G401.6 (cell line): ENCODE data around the gene GTF2A2.
"Not testable (repeated sequence)": the region's sequence is repeated elsewhere in the genome, so short reads cannot be mapped to it uniquely, and the experiment has no call there.

Experiments used
- FAIRE-seq: peaks from 2 replicates; lab custom pipeline; 2012; peaks lifted over from hg19 to GRCh38; lab: Jason Lieb, UNC

Gene GTF2A2

GRCh38 chr15:59668556-59668955, 11.2 kb upstream of the GTF2A2 start:
- no peak for FAIRE-seq

- FAIRE-seq: no peak
Measured at GRCh38 chr15:59662260-59662659, 4.9 kb upstream of the GTF2A2 start.

GRCh38 chr15:59659366-59659765, 2.1 kb upstream of the GTF2A2 start:
- FAIRE-seq: no peak

GRCh38 chr15:59657635-59658125, 365 bp upstream of the GTF2A2 start:
- FAIRE-seq: no peak

GRCh38 chr15:59654046-59654445, 3.3 kb downstream of the GTF2A2 start:
- FAIRE-seq: no peak

- no peak for FAIRE-seq
Measured at GRCh38 chr15:59649603-59650002, 7.7 kb downstream of the GTF2A2 start.

- FAIRE-seq: no peak
Measured at GRCh38 chr15:59647085-59647484, 10.2 kb downstream of the GTF2A2 start.

- no peak for FAIRE-seq
Measured at GRCh38 chr15:59646277-59646676, 11.0 kb downstream of the GTF2A2 start.

GRCh38 chr15:59645812-59646211, 11.5 kb downstream of the GTF2A2 start:
- FAIRE-seq: not testable (repeated sequence)

GRCh38 chr15:59644756-59645155, 12.6 kb downstream of the GTF2A2 start:
- no peak for FAIRE-seq

- peak; percentile 30 for FAIRE-seq
Measured at GRCh38 chr15:59642351-59642750, 15.0 kb downstream of the GTF2A2 start.

GRCh38 chr15:59637507-59637906, 19.8 kb downstream of the GTF2A2 start:
- not testable (repeated sequence) for FAIRE-seq

GRCh38 chr15:59636184-59636583, 21.1 kb downstream of the GTF2A2 start:
- no peak for FAIRE-seq

GRCh38 chr15:59632714-59633113, 24.6 kb downstream of the GTF2A2 start:
- FAIRE-seq: no peak

- no peak for FAIRE-seq
Measured at GRCh38 chr15:59622289-59622688, 35.0 kb downstream of the GTF2A2 start.

- no peak for FAIRE-seq
Measured at GRCh38 chr15:59618406-59618805, 38.9 kb downstream of the GTF2A2 start.

- FAIRE-seq: no peak
Measured at GRCh38 chr15:59616379-59616778, 40.9 kb downstream of the GTF2A2 start.

GRCh38 chr15:59615661-59616060, 41.7 kb downstream of the GTF2A2 start:
- FAIRE-seq: no peak

GRCh38 chr15:59614153-59614552, 43.2 kb downstream of the GTF2A2 start:
- FAIRE-seq: no peak

- FAIRE-seq: no peak
Measured at GRCh38 chr15:59611276-59612260, 45.7 kb downstream of the GTF2A2 start, which contains the start of gene GCNT3. GCNT3 (plus strand) TSS chr15:59611783; CDS start chr15:59618239, 6,456 bp downstream.

- FAIRE-seq: no peak
Measured at GRCh38 chr15:59609730-59610712, 47.3 kb downstream of the GTF2A2 start.

GRCh38 chr15:59605994-59606393, 51.3 kb downstream of the GTF2A2 start:
- no peak for FAIRE-seq
